ENCODE results near the gene MCF2L2. TPM values are rescaled to one million over a fixed set of nuclear protein-coding genes. Genes with fewer than 3 reads are reported as not detected.

The MCF2L2 gene
- total RNA-seq, 2 donors from 2014 or later, result 7.6 to 11.5 TPM

GRCh38 chr3:183149915-183150750 is 278.3 kb downstream of the MCF2L2 start:
- no peak overlapping the region for H3K27ac Mint-ChIP-seq

GRCh38 chr3:183148056-183148455 is 280.4 kb downstream of the MCF2L2 start:
- Mint-ChIP-seq H3K4me1 (ENCODE audit: low read depth) (no peaks in the 10 kb centered on the region), H3K27ac (no peak overlapping the region), H3K36me3 (ENCODE audit: insufficient read depth in 2 of 2) (no peaks in the 10 kb centered on the region), H3K27me3 (ENCODE audit: low read depth) (no peaks in the 10 kb centered on the region), H3K9me3 (no peaks in the 10 kb centered on the region), H3K4me3 (no peak overlapping the region)
- ATAC-seq (replicated peaks in 1 of 2), result no peak
- DNase-seq, result no peak

More at GRCh38 chr3:183149915-183150750, 278.3 kb downstream of the MCF2L2 start:
- Mint-ChIP-seq H3K36me3 (ENCODE audit: insufficient read depth in 2 of 2) (no peaks in the 10 kb centered on the region), H3K4me1 (ENCODE audit: low read depth) (no peaks in the 10 kb centered on the region), H3K27me3 (ENCODE audit: low read depth) (no peaks in the 10 kb centered on the region), H3K9me3 (no peaks in the 10 kb centered on the region), H3K4me3 (no peak overlapping the region)
- DNase-seq, result no peak
- no peak for ATAC-seq (replicated peaks in 1 of 2)

GRCh38 chr3:183144363-183144762 is 284.1 kb downstream of the MCF2L2 start:
- no peak for ATAC-seq (replicated peaks in 1 of 2)
- Mint-ChIP-seq H3K27me3 (ENCODE audit: low read depth) (no peaks in the 10 kb centered on the region), H3K36me3 (ENCODE audit: insufficient read depth in 2 of 2) (no peaks in the 10 kb centered on the region), H3K4me3 (no peak overlapping the region), H3K27ac (no peak overlapping the region), H3K9me3 (no peaks in the 10 kb centered on the region), H3K4me1 (ENCODE audit: low read depth) (no peaks in the 10 kb centered on the region)
- no peak for DNase-seq

- Mint-ChIP-seq H3K9me3 (no peaks in the 10 kb centered on the region), H3K4me3 (no peak overlapping the region), H3K27me3 (ENCODE audit: low read depth) (no peaks in the 10 kb centered on the region), H3K36me3 (ENCODE audit: insufficient read depth in 2 of 2) (no peaks in the 10 kb centered on the region), H3K4me1 (ENCODE audit: low read depth) (no peaks in the 10 kb centered on the region), H3K27ac (no peak overlapping the region)
- DNase-seq (no peak), ATAC-seq (replicated peaks in 1 of 2) (no peak)
These were observed 286.2 kb downstream of the MCF2L2 start for GRCh38 chr3:183142199-183142598.

GRCh38 chr3:183134844-183135243 is 293.6 kb downstream of the MCF2L2 start:
- Mint-ChIP-seq H3K4me3 (no peak overlapping the region), H3K27ac (no peak overlapping the region), H3K27me3 (ENCODE audit: low read depth) (no peaks in the 10 kb centered on the region), H3K9me3 (no peaks in the 10 kb centered on the region), H3K4me1 (ENCODE audit: low read depth) (peaks cover 6% of the 10 kb centered on the region), H3K36me3 (ENCODE audit: insufficient read depth in 2 of 2) (peaks cover 2 to 16% of the 10 kb centered on the region in 2 donors)
- DNase-seq, result no peak
- no peak for ATAC-seq (replicated peaks in 1 of 2)

GRCh38 chr3:183132409-183132808 is 296.0 kb downstream of the MCF2L2 start:
- no peak for ATAC-seq (replicated peaks in 1 of 2)
- no peaks in the 10 kb centered on the region for H3K27me3 Mint-ChIP-seq (ENCODE audit: low read depth)
- no peak overlapping the region for H3K4me3 Mint-ChIP-seq

GRCh38 chr3:183131735-183132134 is 296.7 kb downstream of the MCF2L2 start:
- Mint-ChIP-seq H3K9me3 (peaks cover 6 to 7% of the 10 kb centered on the region in 2 donors), H3K36me3 (ENCODE audit: insufficient read depth in 2 of 2) (peaks cover 11 to 29% of the 10 kb centered on the region in 2 donors), H3K27me3 (ENCODE audit: low read depth) (no peaks in the 10 kb centered on the region), H3K27ac (no peak overlapping the region), H3K4me3 (no peak overlapping the region), H3K4me1 (ENCODE audit: low read depth) (peaks cover 6% of the 10 kb centered on the region)
- ATAC-seq (replicated peaks in 1 of 2) (no peak), DNase-seq (no peak)

More at GRCh38 chr3:183132409-183132808, 296.0 kb downstream of the MCF2L2 start:
- no peak for DNase-seq
- Mint-ChIP-seq H3K36me3 (ENCODE audit: insufficient read depth in 2 of 2) (peaks cover 11 to 29% of the 10 kb centered on the region in 2 donors), H3K4me1 (ENCODE audit: low read depth) (peaks cover 6% of the 10 kb centered on the region), H3K27ac (no peak overlapping the region), H3K9me3 (peaks cover 6 to 7% of the 10 kb centered on the region in 2 donors)

- ATAC-seq (replicated peaks in 1 of 2) (no peak), DNase-seq (no peak)
- peaks cover 6% of the 10 kb centered on the region for H3K4me1 Mint-ChIP-seq (ENCODE audit: low read depth)
- H3K36me3 Mint-ChIP-seq (ENCODE audit: insufficient read depth in 2 of 2), result peaks cover 11 to 29% of the 10 kb centered on the region in 2 donors
- H3K9me3 Mint-ChIP-seq, result peaks cover 6 to 7% of the 10 kb centered on the region in 2 donors
- H3K4me3 Mint-ChIP-seq, result no peak overlapping the region
- H3K27me3 Mint-ChIP-seq (ENCODE audit: low read depth), result no peaks in the 10 kb centered on the region
- H3K27ac Mint-ChIP-seq, result no peak overlapping the region
These were observed 297.2 kb downstream of the MCF2L2 start for GRCh38 chr3:183131186-183131725.

GRCh38 chr3:183129243-183129642 is 299.2 kb downstream of the MCF2L2 start:
- no peak overlapping the region for H3K4me3 Mint-ChIP-seq
- ATAC-seq (replicated peaks in 1 of 2), result no peak
- H3K36me3 Mint-ChIP-seq (ENCODE audit: insufficient read depth in 2 of 2), result peaks cover 11 to 29% of the 10 kb centered on the region in 2 donors
- H3K9me3 Mint-ChIP-seq, result peaks cover 6 to 7% of the 10 kb centered on the region in 2 donors
- no peak for DNase-seq
- no peaks in the 10 kb centered on the region for H3K27me3 Mint-ChIP-seq (ENCODE audit: low read depth)
- peak overlapping the region; percentile 34 for H3K27ac Mint-ChIP-seq
- H3K4me1 Mint-ChIP-seq (ENCODE audit: low read depth), result peaks cover 7% of the 10 kb centered on the region

- no peak for DNase-seq
- Mint-ChIP-seq H3K4me3 (no peak overlapping the region), H3K9me3 (peaks cover 6 to 7% of the 10 kb centered on the region in 2 donors), H3K27ac (peak overlapping the region; percentile 65), H3K27me3 (ENCODE audit: low read depth) (no peaks in the 10 kb centered on the region), H3K4me1 (ENCODE audit: low read depth) (peaks cover 12% of the 10 kb centered on the region), H3K36me3 (ENCODE audit: insufficient read depth in 2 of 2) (peaks cover 11 to 24% of the 10 kb centered on the region in 2 donors)
- no peak for ATAC-seq (replicated peaks in 1 of 2)
These were observed 299.7 kb downstream of the MCF2L2 start for GRCh38 chr3:183128709-183129108.

Other genes starting within 250 kb of the MCF2L2 start
- 10 to 100 TPM; 14.4 to 17.3 TPM for gene B3GNT5, start 175.4 kb downstream of the MCF2L2 start, total RNA-seq
- 10 to 100 TPM; 83.5 to 88.8 TPM for gene KLHL6, start 127.1 kb upstream of the MCF2L2 start, total RNA-seq
- gene KLHL24, start 207.0 kb upstream of the MCF2L2 start, total RNA-seq, result 10 to 100 TPM; 42.2 to 42.8 TPM